HG02840 (cell line): ENCODE measurements around the gene BLTP3A.
"Not testable (repeated sequence)": the region's sequence is repeated elsewhere in the genome, so short reads cannot be mapped to it uniquely, and the experiment has no call there.

Experiments used
- ATAC-seq: cut with Tn5 transposase; IDR thresholded peaks from one replicate; pipeline ENCODE4 v1.9.1; 2021; ENCODE audit warnings: mild to moderate bottlenecking, moderate library complexity, moderate number of reproducible peaks; ENCODE audit not compliant: unreplicated experiment, low FRiP score

The BLTP3A gene

DNA sequence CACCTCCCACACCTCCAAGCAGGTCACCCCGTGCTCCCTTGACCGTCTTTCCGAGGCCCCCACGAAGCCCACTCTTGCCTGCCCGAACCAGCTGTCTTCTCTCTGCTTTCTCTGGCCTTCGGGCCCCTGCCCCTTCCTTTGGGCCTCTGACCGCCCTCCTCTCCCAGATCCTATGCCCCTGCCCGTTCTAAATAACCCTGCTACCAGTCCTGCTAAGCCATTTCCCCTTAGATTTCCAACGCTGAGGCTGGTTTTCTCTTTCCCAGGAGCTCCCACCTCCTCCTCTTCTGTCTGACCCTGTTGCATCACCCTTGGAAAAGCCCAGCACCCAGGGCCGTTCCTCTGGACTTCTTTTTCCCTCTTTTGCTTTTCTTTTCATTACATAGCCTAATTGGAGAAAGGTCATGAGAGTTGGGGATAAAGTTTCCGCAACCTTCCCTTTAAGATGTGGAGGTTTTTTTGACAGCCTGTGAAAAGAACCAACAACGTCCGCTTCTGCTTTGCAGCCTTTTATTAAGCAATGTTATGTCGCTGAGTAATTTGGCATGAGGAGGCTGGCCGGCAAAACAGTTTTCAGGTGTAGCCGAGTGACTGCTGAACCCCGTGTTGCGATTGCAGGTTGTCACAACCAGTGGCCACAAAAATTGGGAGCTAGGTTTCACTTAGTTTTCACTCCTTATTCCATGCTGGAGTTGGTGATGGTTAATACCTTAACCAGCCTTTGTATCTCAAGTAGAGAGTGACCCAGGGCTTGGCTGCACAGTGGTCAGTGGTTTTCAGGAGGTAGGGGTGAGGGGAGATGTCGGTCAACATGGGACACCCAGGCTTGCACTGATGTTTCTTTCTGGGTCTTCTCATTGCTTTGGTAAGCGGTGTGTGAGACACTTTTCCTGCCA, 970 bp downstream of the BLTP3A start:
- no peak for ATAC-seq

DNA sequence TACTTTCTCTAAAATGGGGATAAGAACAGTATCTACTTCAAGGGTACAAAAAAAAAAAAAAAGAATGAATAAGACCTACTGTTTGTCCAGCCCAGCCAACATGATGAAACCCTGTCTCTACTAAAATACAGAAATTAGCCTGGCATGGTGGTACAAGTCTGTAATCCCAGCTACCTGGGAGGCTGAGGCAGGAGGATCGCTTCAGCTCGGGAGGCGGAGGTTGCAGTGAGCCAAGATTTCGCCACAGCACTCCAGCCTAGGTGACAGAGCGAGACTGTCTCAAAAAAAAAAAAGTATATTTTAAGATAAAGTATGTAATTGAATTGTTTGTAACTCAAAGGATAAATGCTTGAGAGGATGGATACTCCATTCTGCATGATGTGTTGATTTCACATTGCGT, 2.0 kb downstream of the BLTP3A start:
- ATAC-seq = no peak

- ATAC-seq = no peak
Observed at GRCh38 chr6:34795836-34796425, 4.0 kb downstream of the BLTP3A start.

GRCh38 chr6:34798057-34798456, 6.2 kb downstream of the BLTP3A start:
- no peak for ATAC-seq

DNA sequence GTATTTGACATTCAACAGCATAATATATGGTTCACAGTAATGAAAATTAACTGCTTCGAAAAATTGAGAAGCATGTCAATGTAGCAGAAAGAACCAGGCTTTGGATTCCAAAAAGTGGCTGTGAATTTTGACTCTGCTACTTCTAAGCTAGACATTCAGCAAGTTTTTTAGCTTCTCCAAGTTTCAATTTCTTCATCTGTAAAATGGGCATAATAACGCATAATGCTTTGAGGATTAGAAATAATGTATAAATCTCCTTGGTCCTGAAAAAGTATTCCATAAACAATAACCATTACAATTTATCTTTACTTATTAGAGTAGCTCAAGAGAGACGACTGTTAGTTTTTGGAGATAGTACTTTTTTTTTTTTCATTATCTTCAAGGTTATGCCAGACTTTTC, 7.7 kb downstream of the BLTP3A start:
- no peak for ATAC-seq

GRCh38 chr6:34804543-34804942, 12.7 kb downstream of the BLTP3A start:
- ATAC-seq = no peak

- ATAC-seq = not testable (repeated sequence)
Observed at GRCh38 chr6:34805074-34805473, 13.2 kb downstream of the BLTP3A start.

GRCh38 chr6:34806738-34807453, 15.0 kb downstream of the BLTP3A start:
- ATAC-seq = no peak

DNA sequence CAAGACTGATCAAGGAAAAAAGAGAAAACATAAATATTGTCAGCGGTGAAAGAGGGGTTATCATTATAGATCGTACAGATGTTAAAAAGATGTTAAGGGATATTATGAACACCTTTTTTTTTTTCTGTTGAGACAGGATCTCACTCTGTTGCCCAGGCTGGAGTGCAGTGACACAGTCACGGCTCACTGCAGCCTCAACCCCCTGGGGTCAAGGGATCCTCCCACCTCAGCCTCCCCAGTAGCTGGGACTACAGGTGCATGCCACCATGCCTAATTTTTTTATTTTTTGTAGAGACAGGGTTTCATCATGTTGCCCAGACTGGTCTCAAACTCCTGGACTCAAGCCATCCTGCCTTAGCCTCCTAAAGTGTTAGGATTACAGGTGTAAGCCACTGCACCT, 16.6 kb downstream of the BLTP3A start:
- ATAC-seq = not testable (repeated sequence)

- ATAC-seq = not testable (repeated sequence)
Observed at GRCh38 chr6:34809419-34809818, 17.5 kb downstream of the BLTP3A start.

DNA sequence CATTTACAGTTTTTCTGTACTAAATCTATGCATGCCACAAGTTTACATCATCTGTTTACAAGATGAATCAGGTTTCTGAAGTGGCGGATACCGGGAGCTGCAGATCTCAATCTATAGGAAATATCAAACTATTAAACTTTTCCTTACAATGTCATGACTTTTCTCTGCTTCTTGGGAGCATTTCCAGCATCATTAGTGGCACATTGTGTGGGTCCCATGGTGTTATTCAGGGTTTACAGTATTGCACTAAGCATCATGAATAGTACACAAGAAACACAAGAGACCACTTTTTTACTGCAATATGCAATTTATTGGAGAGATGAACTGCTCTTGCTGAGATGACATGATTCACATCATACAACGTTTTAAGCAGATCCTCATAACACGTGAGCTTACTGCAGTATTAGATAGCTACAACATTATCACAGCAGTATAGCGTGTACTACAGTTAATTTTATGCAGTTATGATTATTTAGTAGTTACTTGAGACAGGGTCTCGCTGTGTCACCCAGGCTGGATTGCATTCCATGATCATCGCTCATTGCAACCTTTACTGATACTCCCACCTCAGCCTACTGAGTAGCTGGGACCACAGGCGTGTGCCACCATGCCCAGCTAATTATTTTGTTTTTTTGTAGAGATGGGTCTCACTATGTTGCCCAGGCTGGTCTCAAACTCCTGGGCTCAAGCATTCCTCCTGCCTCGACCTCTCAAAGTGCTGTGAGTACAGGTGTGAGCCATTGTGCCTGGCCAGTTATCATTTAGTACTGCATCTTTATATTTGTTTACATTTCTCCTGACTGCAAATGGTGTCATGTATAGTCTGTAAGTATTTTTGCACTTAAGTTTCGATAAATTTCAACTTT, 18.4 kb downstream of the BLTP3A start:
- no peak for ATAC-seq

DNA sequence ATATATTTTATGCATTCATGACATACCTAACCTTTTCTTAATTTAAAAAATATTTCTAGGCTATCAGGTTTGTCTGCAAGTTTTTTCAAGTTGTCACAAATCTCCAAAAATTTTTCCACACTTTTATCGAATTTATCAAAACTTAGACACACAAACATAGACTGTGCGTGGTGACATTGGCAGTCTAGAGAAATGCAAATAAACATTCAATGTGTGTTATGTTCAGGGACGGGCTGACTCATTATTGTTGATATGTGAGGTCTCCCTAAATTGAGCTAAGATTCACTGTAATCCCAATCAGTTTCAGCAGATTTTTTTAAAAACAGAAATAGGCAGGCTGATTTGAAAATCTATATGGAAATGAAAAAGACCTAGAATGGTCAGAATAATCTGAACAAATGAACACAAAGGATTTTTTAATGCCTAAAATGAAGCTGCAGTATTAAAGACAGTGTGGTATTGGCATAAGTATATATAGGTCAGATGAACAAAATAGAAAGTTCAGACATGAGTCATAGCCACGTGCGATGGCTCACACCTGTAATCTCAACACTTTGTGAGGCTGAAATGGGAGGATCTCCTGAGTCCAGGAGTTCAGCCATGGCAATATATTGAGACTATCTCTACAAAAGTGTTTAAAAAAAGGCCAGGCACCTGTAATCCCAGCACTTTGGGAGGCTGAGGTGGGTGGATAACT, 19.2 kb downstream of the BLTP3A start:
- ATAC-seq = peak; percentile 79

DNA sequence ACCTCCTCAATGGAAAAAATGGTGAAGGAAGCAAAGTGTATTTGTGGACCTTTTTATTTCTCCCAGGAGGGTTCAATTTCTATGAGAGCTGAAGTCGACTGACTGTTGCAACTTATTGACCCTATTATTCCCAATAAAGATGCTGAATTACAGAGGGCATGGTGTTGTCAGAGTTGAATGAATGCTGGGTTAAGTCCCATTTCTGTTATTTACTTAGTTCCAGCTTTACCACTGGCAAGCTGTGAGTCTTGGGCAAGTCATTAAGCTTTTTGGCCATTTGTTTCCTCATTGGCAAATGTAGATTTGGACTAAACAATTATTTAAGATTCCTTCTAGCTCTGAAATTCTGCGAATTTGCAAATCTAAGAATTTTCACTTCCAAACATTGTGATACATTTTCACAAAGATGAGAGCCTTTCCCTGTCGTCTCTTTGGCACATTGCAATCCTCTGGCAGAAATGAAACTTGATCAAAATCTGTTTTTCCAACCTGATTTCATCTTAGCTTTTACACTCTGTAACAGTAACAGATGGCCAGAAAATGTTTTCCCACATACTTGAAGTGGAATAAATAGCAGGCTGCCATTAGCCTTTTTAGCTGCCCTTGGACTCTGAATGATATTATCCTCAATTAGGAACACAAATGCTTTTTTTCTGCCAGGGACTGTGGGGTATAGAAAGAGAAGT, 21.3 kb downstream of the BLTP3A start:
- ATAC-seq = no peak

- ATAC-seq = no peak
Observed at GRCh38 chr6:34816635-34817301, 24.9 kb downstream of the BLTP3A start.

DNA sequence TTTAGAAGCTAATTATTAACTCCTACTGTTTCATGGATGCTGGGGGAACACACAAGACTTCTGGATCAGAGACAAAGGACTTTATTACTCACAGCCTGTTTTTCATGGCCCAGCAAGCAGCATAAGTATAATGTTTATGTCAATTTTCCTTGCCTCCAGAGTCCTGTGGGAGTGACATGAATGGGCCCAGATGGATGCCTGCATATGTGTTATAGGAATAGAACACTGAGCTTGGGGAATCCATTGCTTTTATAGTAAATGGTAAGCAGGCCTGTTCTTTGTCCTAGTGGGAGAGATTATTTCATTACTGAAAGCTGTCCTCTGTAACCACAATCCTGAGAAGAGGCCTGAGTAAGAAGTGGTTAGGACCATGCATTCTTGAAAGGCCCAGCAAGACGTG, 25.6 kb downstream of the BLTP3A start:
- ATAC-seq = no peak

DNA sequence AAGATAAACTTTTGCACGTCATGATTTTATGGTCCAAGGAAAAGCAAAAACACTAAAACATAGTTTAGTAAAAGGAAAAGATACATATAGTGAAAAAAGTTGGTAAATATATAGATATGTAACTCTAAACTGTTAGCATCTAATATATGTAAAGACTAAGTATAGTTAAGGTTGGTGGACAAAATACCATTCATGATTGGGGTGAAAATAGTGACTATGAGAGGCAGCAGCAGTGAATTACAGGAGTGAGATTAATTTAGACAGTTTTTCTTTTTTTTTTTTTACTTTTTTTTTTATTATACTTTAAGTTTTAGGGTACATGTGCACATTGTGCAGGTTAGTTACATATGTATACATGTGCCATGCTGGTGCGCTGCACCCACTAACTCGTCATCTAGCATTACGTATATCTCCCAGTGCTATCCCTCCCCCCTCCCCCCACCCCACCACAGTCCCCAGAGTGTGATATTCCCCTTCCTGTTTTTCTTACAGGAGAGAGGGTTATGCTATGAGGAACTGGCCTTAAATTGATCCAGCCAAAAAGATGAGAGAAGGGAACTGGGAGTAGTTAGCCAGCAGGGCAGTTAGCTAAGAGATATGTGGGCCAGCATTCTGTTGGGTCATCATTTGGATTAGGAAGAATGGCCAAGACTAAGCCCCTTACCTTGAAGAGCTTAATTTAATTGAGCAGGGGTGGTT, 27.1 kb downstream of the BLTP3A start:
- ATAC-seq = not testable (repeated sequence)

DNA sequence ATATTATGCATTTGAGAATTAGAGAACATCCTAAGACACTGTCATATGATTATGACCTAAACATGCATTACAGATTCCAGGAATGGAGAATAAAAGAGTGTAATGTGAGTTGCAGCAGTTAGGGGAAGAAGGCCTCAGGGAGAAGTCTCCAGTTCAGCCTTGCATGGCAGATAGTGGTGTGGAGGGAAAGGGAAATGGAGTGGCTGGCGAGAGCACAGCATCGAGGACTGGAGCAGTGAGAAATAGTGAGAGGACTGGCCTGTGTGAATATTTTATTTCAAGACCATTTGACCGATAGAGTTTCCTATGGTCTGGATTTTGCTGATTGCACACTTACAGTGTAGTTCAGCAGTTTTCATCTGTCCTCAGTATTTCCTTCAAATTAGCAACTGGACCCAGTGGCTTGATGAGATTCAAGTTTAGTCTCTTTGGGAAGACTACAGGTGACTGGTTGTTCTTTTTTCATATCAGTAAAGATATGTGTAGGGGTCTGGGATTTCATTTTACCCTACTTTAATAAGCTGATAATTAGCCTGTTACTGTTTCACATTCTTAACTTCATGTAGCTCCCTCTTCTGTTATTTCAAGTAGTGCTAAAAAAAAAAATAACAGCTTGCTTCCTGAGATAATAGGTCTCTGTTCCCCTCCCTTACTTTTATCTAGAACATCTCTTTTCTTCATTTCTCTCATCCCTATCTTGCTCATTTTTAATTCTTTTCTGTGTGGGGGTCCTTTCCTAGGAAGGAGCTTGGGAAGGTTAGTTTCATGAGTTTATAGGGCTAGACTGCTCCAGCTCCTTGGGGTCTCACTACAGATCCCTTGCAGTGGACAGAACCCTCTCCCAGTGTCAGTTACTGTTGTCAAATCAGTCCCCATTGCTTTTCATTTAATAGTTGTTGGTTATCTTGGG, 27.9 kb downstream of the BLTP3A start:
- no peak for ATAC-seq
